ENCODE data around the gene MLF1.
"Not testable (repeated sequence)": the region's sequence is repeated elsewhere in the genome, so short reads cannot be mapped to it uniquely, and the experiment has no call there.

Gene MLF1

DNA sequence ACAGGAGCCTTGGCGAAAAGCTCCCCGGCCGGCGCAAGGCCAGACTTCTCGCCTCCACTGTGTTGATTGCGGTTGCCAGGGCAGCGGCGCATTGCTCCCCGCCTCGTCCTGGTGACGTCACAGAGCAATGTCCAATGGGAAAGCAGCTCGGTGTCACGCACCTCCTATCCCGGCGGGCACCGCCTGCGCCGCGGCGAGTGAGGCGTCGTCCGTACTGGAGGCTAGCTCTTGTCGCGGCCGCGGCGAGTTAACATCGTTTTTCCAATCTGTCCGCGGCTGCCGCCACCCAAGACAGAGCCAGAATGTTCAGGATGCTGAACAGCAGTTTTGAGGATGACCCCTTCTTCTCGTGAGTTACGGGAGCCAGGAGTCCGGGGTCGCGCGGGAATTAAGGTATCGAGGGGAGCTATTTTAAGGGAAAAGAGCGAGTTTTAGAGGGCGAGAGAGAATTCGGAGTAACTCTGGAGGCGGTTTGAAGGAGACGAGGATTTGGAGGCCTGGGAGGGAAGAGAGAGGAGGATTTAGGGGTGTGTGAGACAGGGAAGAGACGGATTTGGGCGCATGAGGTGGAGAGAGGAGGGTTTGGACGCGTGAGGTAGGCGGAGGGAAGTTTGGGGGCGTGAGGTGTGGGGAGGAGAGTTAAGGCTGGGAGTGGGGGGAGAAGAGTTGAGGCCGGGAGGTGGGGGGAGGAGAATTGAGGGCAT, at the start of gene MLF1:
Gene MLF1 (plus strand): TSS at position 196 of the 704 bp plus-strand sequence. CDS start 107 bp downstream, at position 303.
- DNase-seq (ENCODE audit: low read depth in 2 of 2) = peak; percentile 78 to 83

- no peak for DNase-seq (ENCODE audit: low read depth in 2 of 2)
Observed at GRCh38 chr3:158522221-158523136, 48.5 kb upstream of the MLF1 start.

DNA sequence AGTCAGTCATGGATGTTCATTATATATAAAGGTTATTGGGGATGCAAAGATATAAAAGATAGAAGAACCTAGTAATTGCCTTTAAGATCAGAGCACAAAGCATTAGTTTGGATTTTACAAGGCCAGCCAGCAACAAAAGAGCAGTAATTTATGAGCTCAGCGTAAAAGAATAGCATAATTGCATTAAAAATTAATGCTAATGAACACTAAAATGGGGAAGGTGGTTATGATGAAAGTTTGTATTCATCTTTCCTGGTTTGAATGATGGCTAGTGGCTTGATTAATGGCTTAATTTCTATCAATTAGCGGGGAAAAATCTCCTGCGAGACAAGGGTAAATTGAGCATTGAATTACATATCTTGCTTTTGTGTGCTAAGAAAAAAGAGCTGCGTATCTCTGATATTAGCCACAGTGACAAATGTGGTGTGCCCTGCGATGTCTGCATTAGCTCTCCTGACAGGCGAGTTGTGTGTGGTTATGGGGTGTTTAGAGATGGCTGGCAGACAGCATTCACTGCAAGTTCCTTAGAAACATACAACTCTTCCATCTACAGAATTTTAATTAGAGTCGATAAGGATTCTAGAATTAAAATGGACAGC, 42.8 kb upstream of the MLF1 start:
- no peak for DNase-seq (ENCODE audit: low read depth in 2 of 2)

DNA sequence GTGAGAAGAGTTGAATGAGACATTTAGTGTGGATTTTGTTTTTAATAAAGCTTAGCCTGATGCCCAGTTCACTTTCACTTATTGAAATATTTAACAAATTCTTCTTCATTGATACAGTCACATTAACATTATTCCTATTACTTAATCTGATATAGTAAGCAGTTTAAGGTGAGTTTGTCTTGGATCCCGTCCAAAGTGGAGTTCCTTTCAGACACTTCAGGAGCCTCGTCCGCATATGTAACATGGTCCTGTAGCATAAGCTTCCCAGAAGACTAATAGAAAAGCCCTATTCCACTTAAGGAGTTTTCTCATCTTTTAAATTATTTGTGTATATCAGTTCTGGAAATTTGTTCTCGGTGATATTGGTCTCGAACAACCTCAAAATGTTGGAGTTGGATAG, 39.7 kb upstream of the MLF1 start:
- no peak for DNase-seq (ENCODE audit: low read depth in 2 of 2)

DNA sequence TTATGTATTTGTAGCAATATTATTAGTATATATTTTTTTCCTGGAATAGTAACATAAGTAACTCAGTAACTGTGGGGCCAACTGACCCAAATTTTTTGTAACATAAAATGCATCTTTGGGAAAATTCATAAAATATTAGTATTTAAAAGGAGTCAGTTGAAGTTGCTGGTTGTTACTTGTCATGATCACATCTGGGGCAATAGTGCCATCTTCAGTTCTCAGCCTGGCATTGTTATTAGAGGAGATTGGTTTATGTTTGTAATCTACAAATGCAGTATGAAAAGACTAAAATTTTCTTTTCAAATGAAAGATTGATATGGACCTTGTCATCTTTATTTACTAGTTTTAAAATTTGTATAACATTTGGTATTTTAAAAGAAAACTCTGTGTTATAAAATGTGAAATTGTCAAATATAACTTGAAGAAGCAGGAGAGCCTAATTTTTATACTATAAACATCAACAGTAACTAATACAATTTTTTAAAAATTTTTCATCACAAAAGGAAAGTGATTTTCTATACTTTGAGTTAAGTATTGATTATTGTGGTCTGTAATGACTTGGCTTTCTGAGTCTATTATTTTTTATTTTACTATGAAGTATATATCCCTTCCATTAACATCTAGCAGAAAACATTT, 38.8 kb upstream of the MLF1 start:
- no peak for DNase-seq (ENCODE audit: low read depth in 2 of 2)

DNA sequence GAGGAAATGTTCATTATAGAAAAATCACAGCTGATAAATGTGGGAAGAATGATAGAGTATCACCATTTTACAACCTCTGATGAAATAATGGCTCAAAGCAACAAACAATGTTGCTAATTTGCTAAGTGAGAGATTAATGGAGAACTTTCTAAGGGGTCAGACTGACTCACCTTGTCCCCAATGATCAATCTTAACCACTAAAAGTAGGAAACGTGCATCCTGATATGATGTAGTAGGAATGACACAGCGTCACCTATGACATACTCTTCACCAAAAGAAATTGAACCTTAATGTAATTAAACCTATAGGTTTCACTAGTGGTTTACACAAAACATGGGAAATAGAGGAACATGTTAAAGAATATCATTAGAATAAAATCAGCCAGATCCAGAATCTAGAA, 35.1 kb upstream of the MLF1 start:
- DNase-seq (ENCODE audit: low read depth in 2 of 2) = no peak

- DNase-seq (ENCODE audit: low read depth in 2 of 2) = peak in 1 of 2 experiments; percentile 32
Observed at GRCh38 chr3:158539414-158540014, 31.5 kb upstream of the MLF1 start.

- DNase-seq (ENCODE audit: low read depth in 2 of 2) = no peak
Observed at GRCh38 chr3:158540066-158540465, 30.9 kb upstream of the MLF1 start.

- DNase-seq (ENCODE audit: low read depth in 2 of 2) = no peak
Observed at GRCh38 chr3:158548691-158549090, 22.3 kb upstream of the MLF1 start.

DNA sequence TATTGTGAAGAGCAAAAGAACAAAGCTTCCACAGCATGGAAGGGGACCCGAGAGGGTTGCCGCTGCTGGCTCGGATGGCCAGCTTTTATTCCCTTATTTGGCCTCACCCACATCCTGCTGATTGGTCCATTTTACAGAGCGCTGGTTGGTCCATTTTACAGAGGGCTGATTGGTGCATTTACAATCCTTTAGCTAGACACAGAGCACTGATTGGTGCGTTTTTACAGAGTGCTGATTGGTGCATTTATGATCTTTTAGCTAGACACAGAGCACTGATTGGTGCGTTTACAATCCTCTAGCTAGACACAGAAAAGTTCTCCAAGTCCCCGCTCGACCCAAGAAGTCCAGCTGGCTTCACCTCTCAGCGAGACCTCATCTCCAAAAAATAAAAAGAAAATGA, 21.1 kb upstream of the MLF1 start:
- DNase-seq (ENCODE audit: low read depth in 2 of 2) = not testable (repeated sequence)

- DNase-seq (ENCODE audit: low read depth in 2 of 2) = no peak
Observed at GRCh38 chr3:158552124-158552523, 18.9 kb upstream of the MLF1 start.

GRCh38 chr3:158559504-158559903, 11.5 kb upstream of the MLF1 start:
- DNase-seq (ENCODE audit: low read depth in 2 of 2) = no peak

- DNase-seq (ENCODE audit: low read depth in 2 of 2) = no peak
Observed at GRCh38 chr3:158560979-158561378, 10.0 kb upstream of the MLF1 start.

- DNase-seq (ENCODE audit: low read depth in 2 of 2) = no peak
Observed at GRCh38 chr3:158562674-158563073, 8.3 kb upstream of the MLF1 start.

DNA sequence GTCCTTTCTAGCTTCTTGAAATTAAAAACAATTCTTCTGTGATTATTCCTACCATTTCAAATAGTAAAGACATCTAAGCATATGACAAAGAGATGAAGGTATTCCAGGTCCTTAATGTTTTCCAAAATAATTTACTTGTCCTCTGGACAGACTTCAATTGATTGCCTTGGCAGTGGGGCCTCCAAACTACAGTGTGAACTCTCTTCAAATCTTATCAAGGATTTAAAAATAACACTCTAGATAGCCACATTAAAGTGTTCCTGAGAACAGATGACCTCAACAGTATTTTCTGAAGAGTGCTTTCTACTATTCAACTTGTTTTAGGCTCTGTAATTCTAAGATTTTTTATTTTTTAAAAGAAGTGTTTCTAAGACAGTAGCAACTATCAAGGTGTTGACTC, 7.9 kb upstream of the MLF1 start:
- no peak for DNase-seq (ENCODE audit: low read depth in 2 of 2)

DNA sequence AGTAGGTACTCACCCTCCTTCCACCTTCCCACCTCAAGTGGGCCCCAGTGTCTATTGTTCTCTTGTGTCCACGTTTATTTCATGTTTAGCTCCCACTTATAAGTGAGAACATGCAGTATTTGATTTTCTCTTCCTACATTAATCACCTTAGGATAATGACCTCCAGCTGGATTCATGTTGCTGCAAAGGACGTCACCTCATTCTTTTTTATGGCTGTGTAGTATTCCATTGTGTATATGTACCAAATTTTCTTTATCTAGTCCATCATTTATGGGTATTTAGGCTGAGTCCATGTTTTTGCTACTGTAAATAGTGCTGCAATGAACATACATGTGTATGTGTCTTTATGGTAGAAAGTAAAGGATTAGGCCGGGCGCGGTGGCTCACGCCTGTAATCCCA, 5.9 kb upstream of the MLF1 start:
- DNase-seq (ENCODE audit: low read depth in 2 of 2) = no peak

DNA sequence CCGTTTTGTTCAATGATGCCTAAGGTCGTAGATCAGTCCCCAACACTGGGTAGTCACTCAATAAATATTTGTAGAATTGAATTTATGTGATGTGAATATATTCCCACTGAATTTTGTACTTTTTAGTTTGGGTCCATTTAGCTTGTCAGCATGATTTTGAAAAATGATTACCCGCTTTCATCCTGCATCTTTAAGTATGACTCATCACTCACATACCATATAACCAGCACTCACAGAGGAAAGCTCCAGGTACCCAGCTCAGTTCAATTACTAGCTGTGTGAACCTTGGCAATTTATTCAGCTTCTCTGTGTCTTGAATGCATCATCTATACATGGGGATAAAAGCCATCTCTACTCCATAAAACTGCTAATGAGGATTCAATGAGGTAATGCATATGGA, 2.2 kb upstream of the MLF1 start:
- no peak for DNase-seq (ENCODE audit: low read depth in 2 of 2)

GRCh38 chr3:158569794-158570193, 1.2 kb upstream of the MLF1 start:
- DNase-seq (ENCODE audit: low read depth in 2 of 2) = no peak

DNA sequence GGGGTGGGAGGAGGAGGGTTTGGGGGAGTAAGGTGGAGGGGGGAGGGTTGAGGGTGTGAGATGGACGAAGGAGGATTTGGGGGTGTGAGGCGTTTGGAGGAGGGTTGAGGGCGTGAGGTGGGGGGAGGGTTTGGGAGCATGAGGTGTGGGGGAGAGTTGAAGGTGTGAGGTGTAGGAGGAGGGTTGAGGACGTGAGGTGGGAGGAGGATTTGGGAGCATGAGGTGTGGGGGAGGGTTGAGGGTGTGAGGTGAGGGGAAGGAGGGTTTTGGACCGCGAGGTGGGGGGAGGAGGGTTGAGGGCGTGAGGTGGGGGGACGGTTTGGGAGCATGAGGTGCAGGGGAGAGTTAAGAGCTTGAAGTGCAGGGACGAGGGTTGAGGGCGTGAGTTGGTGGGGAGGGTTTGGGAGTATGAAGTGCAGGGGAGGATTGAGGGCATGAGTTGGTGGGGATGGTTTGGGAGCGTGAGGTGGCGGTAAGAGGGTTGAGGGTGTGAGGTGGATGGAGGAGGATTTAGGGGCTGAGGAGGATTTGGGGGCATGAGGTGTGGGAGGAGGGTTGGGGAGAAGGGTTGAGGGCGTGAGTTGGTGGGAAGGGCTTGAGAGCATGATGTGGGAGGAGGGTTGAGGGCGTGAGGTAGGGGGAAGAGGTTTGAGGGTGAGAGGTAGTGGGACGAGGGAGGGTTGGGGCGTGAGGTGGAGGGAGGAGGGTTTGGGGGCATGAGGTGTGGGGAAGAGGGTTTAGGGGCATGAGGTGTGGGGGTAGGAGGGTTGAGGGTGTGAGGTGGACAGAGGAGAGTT, 1.2 kb downstream of the MLF1 start:
- no peak for DNase-seq (ENCODE audit: low read depth in 2 of 2)

- no peak for DNase-seq (ENCODE audit: low read depth in 2 of 2)
Observed at GRCh38 chr3:158572766-158573060, 1.7 kb downstream of the MLF1 start.

- no peak for DNase-seq (ENCODE audit: low read depth in 2 of 2)
Observed at GRCh38 chr3:158573714-158574113, 2.7 kb downstream of the MLF1 start.
